Activated CD4-positive, alpha-beta T cell treated with anti-CD3 and anti-CD28 coated beads, Interleukin-2, amount 50 U/mL, for 24 hours (primary cell): ENCODE results near the gene TTLL5.

Source experiments
- DNase-seq, 2 donors: peaks; one replicate each; pipeline ENCODE4 v3.0.0-alpha.2; 2020; ENCODE audit warnings: low read depth in 1 of 2, low spot score in 1 of 2

Gene TTLL5, protein sequence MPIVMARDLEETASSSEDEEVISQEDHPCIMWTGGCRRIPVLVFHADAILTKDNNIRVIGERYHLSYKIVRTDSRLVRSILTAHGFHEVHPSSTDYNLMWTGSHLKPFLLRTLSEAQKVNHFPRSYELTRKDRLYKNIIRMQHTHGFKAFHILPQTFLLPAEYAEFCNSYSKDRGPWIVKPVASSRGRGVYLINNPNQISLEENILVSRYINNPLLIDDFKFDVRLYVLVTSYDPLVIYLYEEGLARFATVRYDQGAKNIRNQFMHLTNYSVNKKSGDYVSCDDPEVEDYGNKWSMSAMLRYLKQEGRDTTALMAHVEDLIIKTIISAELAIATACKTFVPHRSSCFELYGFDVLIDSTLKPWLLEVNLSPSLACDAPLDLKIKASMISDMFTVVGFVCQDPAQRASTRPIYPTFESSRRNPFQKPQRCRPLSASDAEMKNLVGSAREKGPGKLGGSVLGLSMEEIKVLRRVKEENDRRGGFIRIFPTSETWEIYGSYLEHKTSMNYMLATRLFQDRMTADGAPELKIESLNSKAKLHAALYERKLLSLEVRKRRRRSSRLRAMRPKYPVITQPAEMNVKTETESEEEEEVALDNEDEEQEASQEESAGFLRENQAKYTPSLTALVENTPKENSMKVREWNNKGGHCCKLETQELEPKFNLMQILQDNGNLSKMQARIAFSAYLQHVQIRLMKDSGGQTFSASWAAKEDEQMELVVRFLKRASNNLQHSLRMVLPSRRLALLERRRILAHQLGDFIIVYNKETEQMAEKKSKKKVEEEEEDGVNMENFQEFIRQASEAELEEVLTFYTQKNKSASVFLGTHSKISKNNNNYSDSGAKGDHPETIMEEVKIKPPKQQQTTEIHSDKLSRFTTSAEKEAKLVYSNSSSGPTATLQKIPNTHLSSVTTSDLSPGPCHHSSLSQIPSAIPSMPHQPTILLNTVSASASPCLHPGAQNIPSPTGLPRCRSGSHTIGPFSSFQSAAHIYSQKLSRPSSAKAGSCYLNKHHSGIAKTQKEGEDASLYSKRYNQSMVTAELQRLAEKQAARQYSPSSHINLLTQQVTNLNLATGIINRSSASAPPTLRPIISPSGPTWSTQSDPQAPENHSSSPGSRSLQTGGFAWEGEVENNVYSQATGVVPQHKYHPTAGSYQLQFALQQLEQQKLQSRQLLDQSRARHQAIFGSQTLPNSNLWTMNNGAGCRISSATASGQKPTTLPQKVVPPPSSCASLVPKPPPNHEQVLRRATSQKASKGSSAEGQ (N-terminal part only)

DNA sequence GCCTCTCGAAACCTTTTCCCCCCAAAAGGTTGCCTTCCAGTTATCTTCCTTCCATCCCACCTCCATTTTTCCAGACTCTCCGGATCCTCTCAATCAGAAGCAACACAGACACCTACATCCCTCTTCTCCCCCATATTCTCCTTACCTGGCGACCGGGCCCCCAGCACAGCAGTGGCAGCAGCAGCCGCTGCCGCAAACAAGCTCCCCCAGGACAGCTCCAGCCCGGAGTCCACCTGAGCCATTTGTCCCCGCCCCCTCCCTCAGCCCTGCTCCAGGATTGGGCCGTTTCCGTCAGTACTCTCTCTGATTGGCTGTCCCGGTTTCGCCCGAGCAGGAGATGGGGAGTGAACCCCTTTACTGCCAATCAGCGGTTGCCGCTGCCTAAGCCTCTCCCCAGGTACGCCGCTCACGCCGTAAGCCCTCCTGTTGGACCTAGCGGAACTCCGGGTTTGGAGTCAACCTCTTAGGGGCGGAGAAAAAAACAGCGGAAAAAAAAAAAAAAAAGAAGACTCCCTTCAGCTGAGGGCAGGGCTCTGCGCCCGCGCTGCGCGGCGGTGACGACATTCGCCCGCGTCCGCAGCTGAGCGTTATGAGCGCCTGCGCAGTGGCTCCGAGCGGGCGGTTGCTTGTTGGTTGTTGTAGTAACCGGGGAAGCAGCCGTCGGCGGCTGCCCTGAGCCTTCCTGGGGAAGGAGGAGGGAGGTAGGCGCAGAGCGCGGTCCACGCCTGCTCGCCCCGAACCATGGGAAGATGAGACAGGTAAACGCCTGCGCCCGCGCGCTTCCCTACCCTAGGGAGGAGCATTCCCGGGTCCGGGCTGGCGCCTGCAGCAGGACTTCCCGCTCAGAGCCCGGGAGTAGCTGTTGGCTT lies at the start of gene TTLL5, which contains the start of gene ERG28:
Gene TTLL5, plus strand, starts transcription at position 617 of the 869 bp plus-strand sequence. CDS start 1,904 bp downstream, outside the sequence.
Gene ERG28, minus strand, starts transcription at position 247 of the 869 bp plus-strand sequence. CDS start 3,374 bp downstream, outside the sequence.
- DNase-seq: peak; percentile 92 to 97

DNA sequence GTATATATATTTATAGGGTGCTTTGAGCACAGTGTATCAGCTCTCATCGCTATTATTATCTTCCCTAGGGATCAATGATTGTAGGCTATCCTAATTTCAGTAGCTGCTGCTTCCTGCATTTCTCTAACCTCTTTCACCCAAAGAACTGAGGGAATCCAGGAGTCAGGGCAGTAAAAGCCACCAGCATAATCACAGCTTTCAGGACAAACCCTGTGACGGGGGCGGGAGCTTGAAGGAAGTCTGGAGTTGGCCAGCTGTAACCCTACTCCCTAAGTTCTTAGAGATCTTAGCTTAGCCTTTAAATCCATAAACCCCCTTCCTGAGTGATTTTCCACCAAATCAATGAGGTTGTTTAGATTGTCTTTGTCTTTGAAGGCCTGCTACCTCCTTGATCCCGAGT lies 48.9 kb upstream of the TTLL5 start:
- no peak for DNase-seq

DNA sequence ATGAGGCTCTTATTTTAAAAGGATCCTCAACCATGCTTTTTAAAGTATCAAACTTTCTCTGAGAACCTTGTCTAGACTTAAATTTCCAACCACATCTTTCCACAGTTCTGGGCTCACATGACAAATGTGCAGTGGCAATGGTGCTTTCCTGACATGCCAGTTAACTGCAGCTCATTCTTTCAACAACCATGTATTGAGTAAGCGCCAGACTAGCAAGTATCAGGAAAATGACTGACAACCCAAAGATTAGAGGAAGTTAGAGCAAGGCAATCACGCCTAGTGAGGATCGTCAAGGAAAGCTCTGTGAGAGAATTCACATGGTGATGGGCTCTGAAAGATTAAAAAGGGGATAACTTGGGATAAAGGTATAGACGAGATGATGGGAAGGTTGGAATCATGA lies 46.9 kb upstream of the TTLL5 start:
- DNase-seq: no peak

DNA sequence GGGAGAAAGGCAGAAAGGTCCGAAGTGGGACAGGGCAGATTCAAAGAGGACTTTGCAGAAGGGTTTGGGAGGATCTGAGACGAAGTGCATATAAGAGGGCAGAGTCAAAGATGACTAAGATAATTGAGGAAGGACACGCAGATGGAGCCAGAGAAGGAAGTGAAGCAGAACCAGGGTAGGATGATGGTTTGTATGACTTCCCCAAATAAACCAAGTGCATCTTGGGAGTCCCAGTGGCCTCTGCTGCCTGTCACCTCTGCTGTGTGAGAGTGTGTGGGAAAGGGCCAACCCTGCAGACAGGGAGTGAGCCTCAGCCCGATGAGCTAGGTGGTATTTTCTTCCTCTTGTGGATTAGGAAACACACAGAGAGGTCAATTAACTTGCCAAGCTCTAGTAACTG lies 45.8 kb upstream of the TTLL5 start:
- no peak for DNase-seq

DNA sequence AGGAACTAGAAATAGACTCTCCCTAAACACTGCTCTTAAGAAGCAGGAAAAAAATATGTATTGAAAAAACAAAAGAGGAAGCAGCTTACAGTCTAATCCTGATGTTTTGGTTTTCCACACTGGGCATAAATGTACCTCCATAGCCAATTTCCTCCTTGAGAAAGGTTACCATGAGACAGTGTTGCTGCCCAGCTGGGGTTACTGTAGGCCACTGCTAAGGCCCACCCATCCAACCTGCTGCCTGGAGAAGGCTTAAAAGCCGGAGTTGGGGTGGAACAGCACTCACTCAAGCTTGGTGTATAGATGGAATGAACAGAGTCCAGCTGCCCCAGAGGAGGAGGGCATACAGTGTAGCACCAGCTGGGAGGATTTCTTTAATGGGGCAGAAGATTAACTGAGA lies 41.5 kb upstream of the TTLL5 start:
- no peak for DNase-seq

DNA sequence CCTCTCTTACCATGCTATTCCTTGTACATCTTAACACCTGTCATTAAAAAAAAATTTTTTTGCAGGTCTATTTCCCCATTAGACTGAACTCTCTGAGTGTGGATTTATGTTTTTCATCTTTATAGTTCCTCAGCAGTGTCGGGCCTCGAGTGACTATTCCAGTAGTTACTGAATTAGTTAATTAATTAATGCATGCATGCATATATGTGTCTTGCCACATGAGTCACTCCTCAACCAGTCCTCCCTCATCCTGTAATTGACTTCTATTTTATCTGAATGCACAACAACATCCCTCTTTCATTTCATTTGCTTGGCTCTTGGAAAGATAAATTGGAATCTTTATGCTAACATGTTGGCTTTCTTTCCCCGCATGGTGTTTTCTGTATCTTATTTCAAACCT lies 36.0 kb upstream of the TTLL5 start:
- no peak for DNase-seq

DNA sequence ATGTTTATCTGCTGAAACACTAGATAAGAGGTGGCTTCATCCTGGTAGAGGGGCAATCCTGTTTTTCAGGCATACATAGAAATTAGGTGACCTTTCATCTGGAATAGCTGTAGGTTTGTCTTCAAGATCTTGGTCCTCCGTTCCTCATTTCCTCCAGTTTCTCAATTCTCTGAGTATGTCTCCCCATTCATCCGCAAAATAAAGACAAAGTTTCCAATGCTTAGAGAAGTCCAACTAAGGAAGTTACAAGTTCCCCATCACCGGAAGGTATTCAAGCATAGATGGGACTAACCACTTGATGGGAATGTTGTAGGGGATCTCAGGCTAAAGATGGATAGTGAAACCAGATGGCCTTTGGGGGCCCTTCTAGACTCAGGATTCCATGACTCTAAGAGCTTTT lies 34.6 kb upstream of the TTLL5 start:
- no peak for DNase-seq

DNA sequence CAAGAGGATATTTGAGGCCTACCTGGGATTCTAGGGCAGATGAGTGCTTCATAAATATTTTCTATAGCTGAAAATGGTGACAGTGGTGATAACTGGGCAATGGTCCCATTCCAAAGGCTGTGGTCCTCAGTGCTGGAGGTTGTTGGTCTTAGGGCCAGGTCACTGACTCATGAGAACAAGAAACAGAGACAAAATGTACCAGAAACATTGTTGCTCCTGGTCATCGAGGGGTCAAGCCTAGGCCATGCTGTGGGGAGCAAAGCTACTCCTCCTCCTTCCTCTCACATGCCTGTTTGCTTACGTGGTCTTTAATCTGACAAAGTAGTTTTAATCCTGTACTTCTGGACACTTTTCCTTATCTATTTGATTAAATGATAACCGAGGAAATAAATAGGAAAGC lies 34.2 kb upstream of the TTLL5 start:
- DNase-seq: no peak

DNA sequence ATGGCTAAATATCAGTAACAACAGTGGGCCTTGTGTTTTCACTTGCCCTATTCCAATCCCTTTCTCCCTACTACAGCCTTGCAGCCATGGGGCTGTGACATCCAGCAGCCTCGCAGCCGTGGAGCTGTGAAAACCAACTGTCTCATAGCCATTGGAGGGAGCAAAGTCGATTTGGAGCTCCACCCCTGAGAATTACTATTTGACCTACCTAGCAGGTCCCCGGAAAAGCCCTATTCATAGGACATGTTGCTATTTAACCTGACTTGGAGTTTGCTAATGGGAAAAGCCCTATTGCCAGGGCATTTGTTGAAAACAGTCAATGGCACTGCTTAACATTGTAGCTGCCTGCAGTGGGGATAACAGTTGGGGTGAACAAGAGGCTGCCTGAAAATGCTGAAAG lies 33.6 kb upstream of the TTLL5 start:
- DNase-seq: no peak

DNA sequence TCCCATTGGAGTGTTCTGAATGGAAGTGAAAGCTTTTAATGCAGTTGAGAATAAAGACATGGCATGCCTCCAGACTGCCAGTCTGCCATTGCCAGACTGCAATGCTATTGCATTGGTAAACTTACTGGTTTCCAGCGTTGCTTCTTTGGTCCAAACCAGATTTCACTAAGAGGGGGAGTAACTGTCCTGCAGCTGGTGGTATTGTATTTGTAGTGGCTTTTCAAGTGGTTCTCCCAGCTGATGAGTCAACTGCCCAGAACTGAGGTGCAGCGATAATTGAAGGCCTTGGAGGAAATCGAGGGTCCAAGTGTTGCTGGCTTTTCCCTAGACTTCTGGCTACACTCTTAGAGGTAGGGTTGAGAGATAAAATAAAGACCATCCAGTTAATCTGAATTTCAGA lies 32.2 kb upstream of the TTLL5 start:
- no peak for DNase-seq

DNA sequence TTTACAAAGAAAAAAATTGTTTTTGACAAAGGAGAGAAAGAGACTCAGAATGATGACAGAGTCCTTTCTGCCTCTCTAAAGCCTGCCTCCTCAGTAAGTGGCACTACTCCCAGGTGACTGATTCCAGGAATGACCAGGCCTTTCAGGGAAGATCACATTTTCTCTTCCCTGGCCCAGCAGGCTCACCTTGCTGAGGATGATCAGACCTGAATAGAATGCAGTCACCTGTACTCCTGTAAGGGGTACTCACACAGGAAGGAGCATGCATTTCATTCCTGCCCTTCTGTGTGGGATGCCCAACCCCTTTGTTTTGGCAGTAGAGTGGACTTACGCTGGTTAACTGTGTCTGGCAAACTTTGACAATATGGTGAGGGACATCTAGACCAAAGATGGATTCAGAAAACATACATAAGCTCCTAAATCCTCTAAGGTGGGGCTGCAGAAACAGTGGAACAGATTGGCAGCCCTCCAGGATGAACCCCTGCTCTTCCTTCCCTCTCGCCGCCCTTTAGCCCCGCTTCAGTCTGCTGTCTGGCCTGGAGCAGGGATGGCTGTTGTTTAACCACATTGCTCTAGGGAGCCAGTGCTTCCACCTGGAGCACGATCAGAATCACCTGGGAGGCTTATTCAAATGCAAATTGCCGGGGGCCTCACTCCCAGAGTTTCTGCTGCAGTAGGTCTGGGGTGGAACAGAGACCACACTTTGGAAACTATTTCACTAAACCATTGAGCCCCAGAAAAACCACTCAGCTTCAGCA lies 30.2 kb upstream of the TTLL5 start:
- no peak for DNase-seq

DNA sequence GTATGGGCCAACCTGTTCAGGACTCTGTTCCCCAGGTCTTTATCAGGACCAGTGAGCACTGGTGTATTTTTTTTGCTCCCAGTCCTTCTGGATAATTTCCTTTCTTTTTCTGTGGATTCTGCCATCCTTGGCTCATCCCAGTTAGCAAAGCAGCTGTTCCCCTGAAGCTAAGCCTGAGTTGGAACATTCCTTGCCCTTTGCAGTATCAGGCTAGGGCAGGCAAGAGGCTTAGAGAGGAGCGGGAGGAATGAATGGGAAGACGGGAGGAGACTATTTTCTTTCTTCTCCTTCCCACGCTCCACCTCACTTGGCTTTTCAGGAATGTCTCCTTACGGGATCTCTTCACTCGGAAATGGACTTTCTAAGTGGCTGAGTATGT lies 29.6 kb upstream of the TTLL5 start:
- DNase-seq: no peak

DNA sequence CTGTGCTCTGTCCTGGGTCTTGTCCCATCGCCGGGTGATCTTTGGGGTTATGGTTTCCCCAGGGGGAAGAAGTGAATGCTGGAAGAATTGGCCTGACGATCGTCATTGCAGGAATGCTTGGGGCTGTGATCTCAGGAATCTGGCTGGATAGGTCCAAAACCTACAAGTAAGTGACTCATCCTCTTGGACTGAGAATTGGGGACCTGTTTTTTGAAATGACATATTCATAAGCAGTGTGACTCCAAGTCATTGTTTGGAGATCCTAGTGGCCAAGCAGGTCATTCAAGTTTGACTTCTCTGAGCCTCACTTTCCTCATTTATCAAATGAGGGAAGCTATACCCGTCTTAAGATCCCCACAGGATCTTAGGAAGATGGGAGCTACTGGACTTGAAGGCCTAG lies 26.2 kb upstream of the TTLL5 start:
- DNase-seq: no peak

DNA sequence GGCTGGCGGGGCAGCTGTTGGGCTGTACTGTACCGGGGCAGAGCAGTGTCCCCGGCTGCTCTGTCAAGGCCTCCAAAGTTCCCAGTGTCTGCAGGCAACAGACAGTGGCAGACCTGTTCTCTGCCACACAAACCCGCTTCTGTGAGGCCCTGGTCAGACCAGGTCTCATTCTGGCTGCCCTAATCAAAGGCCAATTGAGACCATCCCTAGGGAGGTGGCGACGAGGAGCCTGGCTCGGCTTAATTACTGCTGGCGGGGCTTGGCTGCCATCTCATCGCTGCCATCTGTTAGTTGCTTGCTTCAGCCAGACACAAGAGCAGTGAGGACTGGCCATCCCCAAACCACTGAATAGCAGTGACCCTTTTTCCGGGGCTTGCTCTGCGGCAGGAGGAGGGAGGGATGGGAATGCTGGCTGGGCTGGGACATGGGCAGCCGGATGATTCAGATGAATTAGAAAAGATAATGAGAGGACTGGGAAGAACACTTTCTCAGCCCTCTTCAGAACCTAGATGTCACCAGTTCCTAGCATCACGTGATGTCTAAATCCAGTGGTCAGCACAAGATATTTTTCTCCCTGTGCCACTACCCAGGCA lies 24.9 kb upstream of the TTLL5 start:
- no peak for DNase-seq

DNA sequence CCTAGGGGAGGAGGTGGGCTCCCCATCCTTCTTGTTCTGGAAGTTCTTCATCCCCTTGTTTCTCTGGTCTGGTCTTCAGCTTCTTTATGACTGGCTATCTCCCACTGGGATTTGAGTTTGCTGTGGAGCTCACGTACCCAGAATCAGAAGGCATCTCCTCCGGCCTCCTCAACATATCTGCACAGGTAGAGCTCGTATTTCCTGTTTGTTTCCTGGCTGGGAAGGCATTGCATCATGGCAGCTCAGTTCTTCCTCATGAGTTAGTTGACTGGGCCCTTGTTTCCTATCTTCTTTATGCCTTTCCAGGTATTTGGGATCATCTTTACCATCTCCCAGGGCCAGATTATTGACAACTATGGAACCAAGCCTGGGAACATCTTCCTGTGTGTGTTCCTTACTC lies 20.2 kb upstream of the TTLL5 start:
- no peak for DNase-seq

DNA sequence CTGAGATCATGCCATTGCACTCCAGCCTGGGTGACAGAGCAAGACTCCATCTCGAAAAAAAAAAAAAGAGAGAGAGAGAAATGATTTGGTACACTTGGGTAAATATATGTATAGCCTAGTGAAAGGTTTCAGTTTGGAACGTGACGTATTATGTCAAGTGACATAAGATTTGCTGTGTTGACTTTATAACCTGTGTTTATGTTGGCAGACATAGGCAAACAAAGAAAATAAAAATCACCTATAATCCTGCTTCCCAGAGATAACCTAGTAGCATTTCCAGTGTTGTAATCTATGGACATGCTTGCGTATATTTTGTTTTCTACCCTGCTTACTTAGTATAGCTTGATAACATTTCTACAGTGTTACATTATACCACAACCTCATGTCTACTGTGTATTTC lies 17.1 kb upstream of the TTLL5 start:
- no peak for DNase-seq

DNA sequence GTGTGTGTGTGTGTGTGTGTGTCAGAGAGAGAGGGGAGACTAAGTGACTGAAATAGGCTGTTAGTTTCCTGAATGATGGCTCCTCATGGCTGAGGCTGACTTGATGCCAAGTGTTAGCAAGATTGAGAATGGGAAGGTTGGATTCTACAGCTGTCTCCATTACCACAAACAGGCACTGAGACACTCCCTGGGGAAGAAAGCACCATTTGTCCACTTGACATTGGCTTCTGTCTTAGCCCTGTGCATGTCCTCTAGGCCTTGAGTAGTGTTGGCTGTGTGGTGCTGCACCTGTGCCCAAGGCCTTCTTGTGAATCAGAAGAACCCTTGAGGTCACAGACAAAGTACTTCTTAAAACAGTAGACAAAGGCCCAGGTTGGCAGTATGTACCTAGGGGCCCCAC lies 16.0 kb upstream of the TTLL5 start:
- no peak for DNase-seq

DNA sequence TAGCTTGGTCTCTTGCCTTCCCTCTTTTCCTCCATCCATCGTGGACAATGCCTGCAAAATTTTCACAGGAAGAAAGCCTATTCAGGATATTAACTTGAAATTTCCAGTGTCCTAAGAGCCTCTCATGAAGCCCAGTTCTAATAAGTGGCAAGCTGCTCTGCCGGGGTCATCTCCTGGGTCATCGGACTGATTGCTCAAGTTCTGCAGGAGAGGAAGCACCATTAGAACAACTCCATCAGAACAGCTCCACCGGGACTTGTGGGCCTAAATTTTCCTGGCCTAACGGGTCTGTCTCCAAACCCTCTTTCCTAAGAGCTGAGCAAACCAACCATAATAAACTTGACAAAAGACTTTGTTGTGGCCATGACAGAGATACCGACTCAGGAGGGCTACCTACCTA lies 14.3 kb upstream of the TTLL5 start:
- DNase-seq: no peak

DNA sequence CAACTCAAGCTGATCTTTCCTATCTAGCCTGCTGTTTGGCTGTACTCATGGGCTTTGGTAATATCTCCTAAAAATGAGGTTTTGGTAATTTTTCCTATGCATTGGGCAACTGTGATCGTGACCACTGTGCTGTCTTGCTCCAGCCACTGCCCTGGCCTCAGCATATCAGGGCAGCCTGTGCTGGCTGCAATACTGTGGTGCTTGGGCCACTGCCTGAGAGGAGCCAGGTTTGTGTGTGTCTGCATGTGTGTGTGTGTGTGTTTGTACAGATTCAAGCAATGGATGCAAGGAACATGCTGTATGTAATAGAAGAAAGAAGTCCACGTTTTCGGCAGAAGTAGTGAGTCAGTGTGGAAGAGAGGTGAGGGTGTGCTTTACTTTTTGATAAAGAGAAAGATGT lies 13.4 kb upstream of the TTLL5 start:
- no peak for DNase-seq
